HG03103 (cell line): Measurements from ENCODE around the gene ZNF329.
"Not testable (repeated sequence)": the region's sequence is repeated elsewhere in the genome, so short reads cannot be mapped to it uniquely, and the experiment has no call there.

Experiments used
- ATAC-seq: cut with Tn5 transposase; IDR thresholded peaks from one replicate; pipeline ENCODE4 v1.9.1; 2021; ENCODE audit warnings: low read depth; ENCODE audit not compliant: unreplicated experiment

Gene ZNF329

GRCh38 chr19:58150328-58150921 is at the start of gene ZNF329:
TSS of gene ZNF329 (minus strand) at chr19:58150789. CDS start at chr19:58129503, 21,286 bp downstream.
- no peak for ATAC-seq

- no peak for ATAC-seq
Observed at GRCh38 chr19:58196901-58197616, 46.5 kb upstream of the ZNF329 start.

- ATAC-seq: no peak
Observed at GRCh38 chr19:58183817-58184215, 33.2 kb upstream of the ZNF329 start.

- peak; percentile 87 for ATAC-seq
Observed at GRCh38 chr19:58182989-58183816, 32.6 kb upstream of the ZNF329 start, which contains the start of gene ZNF274. TSS of gene ZNF274 (plus strand) at chr19:58183061. CDS start at chr19:58183966, 905 bp downstream.

- no peak for ATAC-seq
Observed at GRCh38 chr19:58182577-58182988, 32.0 kb upstream of the ZNF329 start.

- ATAC-seq: no peak
Observed at GRCh38 chr19:58181902-58182576, 31.4 kb upstream of the ZNF329 start.

GRCh38 chr19:58170860-58171259 is 20.3 kb upstream of the ZNF329 start:
- ATAC-seq: no peak

GRCh38 chr19:58166708-58167280 is 16.2 kb upstream of the ZNF329 start:
- ATAC-seq: no peak

GRCh38 chr19:58166268-58166667 is 15.7 kb upstream of the ZNF329 start:
- no peak for ATAC-seq

GRCh38 chr19:58157045-58157728 is 6.6 kb upstream of the ZNF329 start:
- ATAC-seq: no peak

- ATAC-seq: peak; percentile 76
Observed at GRCh38 chr19:58154679-58155648, 4.4 kb upstream of the ZNF329 start.

- no peak for ATAC-seq
Observed at GRCh38 chr19:58154287-58154678, 3.7 kb upstream of the ZNF329 start.

- no peak for ATAC-seq
Observed at GRCh38 chr19:58153386-58153785, 2.8 kb upstream of the ZNF329 start.

- ATAC-seq: not testable (repeated sequence)
Observed at GRCh38 chr19:58147475-58147874, 3.1 kb downstream of the ZNF329 start.

- ATAC-seq: no peak
Observed at GRCh38 chr19:58145849-58146248, 4.7 kb downstream of the ZNF329 start.

GRCh38 chr19:58134244-58134643 is 16.3 kb downstream of the ZNF329 start:
- no peak for ATAC-seq

- no peak for ATAC-seq
Observed at GRCh38 chr19:58129284-58129683, 21.3 kb downstream of the ZNF329 start.

- ATAC-seq: no peak
Observed at GRCh38 chr19:58128041-58128685, 22.4 kb downstream of the ZNF329 start.
